ENCODE measurements around the gene CNR2. TPM values are rescaled to one million over a fixed set of nuclear protein-coding genes. Genes with fewer than 3 reads are reported as not detected.

Gene CNR2
- total RNA-seq, 1 experiment from 2014 or later = not detected

DNA sequence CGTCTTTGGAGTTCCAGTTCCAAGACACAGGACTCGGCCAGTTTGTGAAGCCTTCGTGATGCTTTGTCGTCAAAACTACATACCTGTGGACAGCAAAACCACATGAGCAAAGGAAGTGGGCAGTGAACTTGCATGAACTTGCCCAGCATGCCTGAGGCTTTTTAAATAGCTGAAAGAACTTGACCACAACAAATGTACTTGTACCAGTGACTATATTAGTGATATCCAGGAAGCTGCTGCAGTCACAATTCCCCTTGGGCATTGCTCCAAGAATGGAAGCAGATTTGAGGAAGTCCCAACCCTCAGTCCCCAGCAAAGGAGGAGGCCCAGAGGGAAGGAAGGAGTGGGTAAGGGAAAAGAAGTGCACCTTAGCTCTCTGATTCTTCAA, 47.6 kb downstream of the CNR2 start:
- Histone ChIP-seq H3K27ac (no peak overlapping the region), H3K27me3 (ENCODE audit: insufficient read depth, low read depth) (no peaks in the 10 kb centered on the region), H3K79me2 (ENCODE audit: low read depth) (no peaks in the 10 kb centered on the region), H3F3A (ENCODE audit: insufficient read depth, low read depth) (peaks cover 12% of the 10 kb centered on the region; the same call in 1 of the 2 replicates), H3K9me2 (ENCODE audit: insufficient read depth) (no peaks in the 10 kb centered on the region), H2AFZ (no peak overlapping the region), H3K9me3 (ENCODE audit: insufficient read depth, low read depth) (no peaks in the 10 kb centered on the region), H3K4me2 (peak overlapping the region; percentile 18; the same call in 1 of the 2 replicates), H3K4me3 (no peak overlapping the region), H3K4me1 (replicated peaks; ENCODE audit: insufficient read depth) (peaks cover 21% of the 10 kb centered on the region), H4K20me1 (ENCODE audit: insufficient read depth) (no peaks in the 10 kb centered on the region), H3K36me3 (ENCODE audit: low read depth) (no peaks in the 10 kb centered on the region)
- TF ChIP-seq, protein P1, sequence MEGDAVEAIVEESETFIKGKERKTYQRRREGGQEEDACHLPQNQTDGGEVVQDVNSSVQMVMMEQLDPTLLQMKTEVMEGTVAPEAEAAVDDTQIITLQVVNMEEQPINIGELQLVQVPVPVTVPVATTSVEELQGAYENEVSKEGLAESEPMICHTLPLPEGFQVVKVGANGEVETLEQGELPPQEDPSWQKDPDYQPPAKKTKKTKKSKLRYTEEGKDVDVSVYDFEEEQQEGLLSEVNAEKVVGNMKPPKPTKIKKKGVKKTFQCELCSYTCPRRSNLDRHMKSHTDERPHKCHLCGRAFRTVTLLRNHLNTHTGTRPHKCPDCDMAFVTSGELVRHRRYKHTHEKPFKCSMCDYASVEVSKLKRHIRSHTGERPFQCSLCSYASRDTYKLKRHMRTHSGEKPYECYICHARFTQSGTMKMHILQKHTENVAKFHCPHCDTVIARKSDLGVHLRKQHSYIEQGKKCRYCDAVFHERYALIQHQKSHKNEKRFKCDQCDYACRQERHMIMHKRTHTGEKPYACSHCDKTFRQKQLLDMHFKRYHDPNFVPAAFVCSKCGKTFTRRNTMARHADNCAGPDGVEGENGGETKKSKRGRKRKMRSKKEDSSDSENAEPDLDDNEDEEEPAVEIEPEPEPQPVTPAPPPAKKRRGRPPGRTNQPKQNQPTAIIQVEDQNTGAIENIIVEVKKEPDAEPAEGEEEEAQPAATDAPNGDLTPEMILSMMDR (conservative IDR thresholded peaks at IDR 0.05) = no peak
- no peak for TF ChIP-seq EZH2 (IDR thresholded peaks at IDR 0.05; ENCODE audit: low read depth)
- BruUV-seq (replicated peaks) = no TSS peak
- POLR2A ChIA-PET (ENCODE audit: unreplicated experiment) = interaction anchor here (0.5 to 0.7 kb wide), 8 partner anchors 38 to 835 kb away, joined by 3 to 8 read pairs (median 5); partner anchors contain the start of gene HMGCL
- DNase-seq = peak; percentile 76 to 93
- CTCF ChIA-PET = interaction anchor here (1.0 kb wide), 1 partner anchor 74 kb away, joined by 3 read pairs; the partner anchor contains the start of gene LYPLA2
- intact Hi-C loops (cut with micrococcal nuclease; ENCODE audit: unreplicated experiment) = loop anchor here (1.0 to 5.0 kb wide), 2 partner anchors 40 to 92 kb away; partner anchors contain the start of genes HMGCL and PNRC2

DNA sequence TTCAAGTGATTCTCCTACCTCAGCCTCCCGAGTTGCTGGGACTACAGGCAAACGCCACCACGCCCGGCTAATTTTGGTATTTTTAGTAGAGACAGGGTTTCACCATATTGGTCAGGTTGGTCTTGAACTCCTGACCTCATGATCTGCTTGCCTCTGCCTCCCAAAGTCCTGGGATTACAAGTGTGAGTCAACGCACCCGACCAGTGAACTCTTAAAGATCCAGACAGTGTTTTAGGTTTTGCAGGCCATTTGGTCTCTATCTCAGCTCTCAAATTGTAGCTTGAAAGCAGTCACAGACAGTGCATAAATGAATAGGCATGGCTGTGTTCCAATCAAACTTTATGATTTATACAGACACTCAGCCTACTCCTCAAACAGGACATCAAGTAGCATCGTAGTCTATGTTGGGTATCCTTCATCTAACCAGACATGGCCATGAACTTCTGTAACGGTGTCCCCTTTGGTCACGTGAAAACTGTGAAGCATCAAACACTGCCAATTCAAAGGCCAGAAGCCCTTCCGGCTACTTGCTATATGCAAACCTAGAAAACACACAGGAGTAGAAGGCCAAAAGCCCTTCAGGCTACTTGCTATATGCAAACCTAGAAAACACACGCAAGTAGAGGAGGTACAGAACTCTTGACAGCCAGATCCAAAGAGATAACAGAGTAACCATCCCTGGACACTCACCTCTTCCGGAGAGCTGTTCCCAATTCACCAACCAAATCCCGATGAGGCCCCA, 48.2 kb downstream of the CNR2 start:
- Histone ChIP-seq H3K4me3 (no peak overlapping the region), H4K20me1 (ENCODE audit: insufficient read depth) (no peaks in the 10 kb centered on the region), H3F3A (ENCODE audit: insufficient read depth, low read depth) (peaks cover 12% of the 10 kb centered on the region; the same call in 1 of the 2 replicates), H3K4me1 (replicated peaks; ENCODE audit: insufficient read depth) (peaks cover 21% of the 10 kb centered on the region), H3K36me3 (ENCODE audit: low read depth) (no peaks in the 10 kb centered on the region), H3K27me3 (ENCODE audit: insufficient read depth, low read depth) (no peaks in the 10 kb centered on the region), H2AFZ (no peak overlapping the region), H3K9me3 (ENCODE audit: insufficient read depth, low read depth) (no peaks in the 10 kb centered on the region), H3K27ac (no peak overlapping the region), H3K79me2 (ENCODE audit: low read depth) (no peaks in the 10 kb centered on the region), H3K9me2 (ENCODE audit: insufficient read depth) (no peaks in the 10 kb centered on the region), H3K4me2 (peak overlapping the region; percentile 18; the same call in 1 of the 2 replicates)
- ChIA-PET CTCF (interaction anchor here (1.0 kb wide), 1 partner anchor 74 kb away, joined by 3 read pairs; the partner anchor contains the start of gene LYPLA2), POLR2A (ENCODE audit: unreplicated experiment) (interaction anchor here (0.5 to 0.7 kb wide), 5 partner anchors 39 to 181 kb away, joined by 3 to 8 read pairs (median 6); partner anchors contain the start of gene HMGCL)
- no peak for DNase-seq
- intact Hi-C loops (cut with micrococcal nuclease; ENCODE audit: unreplicated experiment) = loop anchor here (1.0 to 5.0 kb wide), 2 partner anchors 40 to 92 kb away; partner anchors contain the start of genes HMGCL and PNRC2
- TF ChIP-seq, protein P1 (conservative IDR thresholded peaks at IDR 0.05) = no peak
- TF ChIP-seq EZH2 (IDR thresholded peaks at IDR 0.05; ENCODE audit: low read depth) = no peak
- BruUV-seq (replicated peaks) = no TSS peak

DNA sequence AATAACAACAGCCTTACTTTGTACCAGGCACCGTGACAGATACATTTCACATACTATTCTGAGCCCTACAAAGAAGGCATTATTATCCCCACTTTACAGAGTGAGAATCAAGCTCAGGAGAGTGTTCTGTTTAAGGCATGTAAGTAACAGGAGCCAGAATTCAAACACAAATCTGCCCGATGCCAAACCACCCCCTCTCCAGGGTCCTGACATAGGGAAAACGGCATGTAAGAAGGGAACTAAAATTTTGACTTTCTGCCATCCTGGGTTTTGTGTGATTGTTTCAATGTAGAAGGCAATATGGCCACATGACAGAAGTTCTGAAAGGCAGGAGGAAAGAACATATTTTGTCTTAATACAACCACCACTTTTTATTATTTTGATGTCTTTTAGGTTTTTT, 50.5 kb downstream of the CNR2 start:
- intact Hi-C loops (cut with micrococcal nuclease; ENCODE audit: unreplicated experiment) = no loop called here
- TF ChIP-seq, protein P1 (conservative IDR thresholded peaks at IDR 0.05) = no peak
- TF ChIP-seq EZH2 (IDR thresholded peaks at IDR 0.05; ENCODE audit: low read depth) = no peak

More for the DNA sequence above, 50.5 kb downstream of the CNR2 start:
- H3K9me2 ChIP-seq (ENCODE audit: insufficient read depth) = no peaks in the 10 kb centered on the region
- H4K20me1 ChIP-seq (ENCODE audit: insufficient read depth) = no peaks in the 10 kb centered on the region
- H3K36me3 ChIP-seq (ENCODE audit: low read depth) = no peaks in the 10 kb centered on the region
- no peak overlapping the region for H3K4me2 ChIP-seq
- DNase-seq = no peak
- CTCF ChIA-PET = interaction anchor here (0.5 to 0.6 kb wide), 2 partner anchors 61 to 586 kb away, joined by 3 to 6 read pairs; no protein-coding TSS in a partner anchor
- POLR2A ChIA-PET (ENCODE audit: unreplicated experiment) = interaction anchor here (0.6 kb wide), 1 partner anchor 87 kb away, joined by 7 read pairs; no protein-coding TSS in a partner anchor
- H3K27me3 ChIP-seq (ENCODE audit: insufficient read depth, low read depth) = no peaks in the 10 kb centered on the region
- H3F3A ChIP-seq (ENCODE audit: insufficient read depth, low read depth) = peaks cover 12% of the 10 kb centered on the region; the same call in 1 of the 2 replicates
- no peaks in the 10 kb centered on the region for H3K9me3 ChIP-seq (ENCODE audit: insufficient read depth, low read depth)
- no TSS peak for BruUV-seq (replicated peaks)
- no peaks in the 10 kb centered on the region for H3K79me2 ChIP-seq (ENCODE audit: low read depth)
- H2AFZ ChIP-seq = no peak overlapping the region
- H3K4me3 ChIP-seq = no peak overlapping the region
- no peak overlapping the region for H3K27ac ChIP-seq
- H3K4me1 ChIP-seq (replicated peaks; ENCODE audit: insufficient read depth) = peaks cover 21% of the 10 kb centered on the region

Measured in PC-9 (cell line).